ENCODE results near the gene ACTN3.
"Not testable (repeated sequence)": the region's sequence is repeated elsewhere in the genome, so short reads cannot be mapped to it uniquely, and the experiment has no call there.

The ACTN3 gene

DNA sequence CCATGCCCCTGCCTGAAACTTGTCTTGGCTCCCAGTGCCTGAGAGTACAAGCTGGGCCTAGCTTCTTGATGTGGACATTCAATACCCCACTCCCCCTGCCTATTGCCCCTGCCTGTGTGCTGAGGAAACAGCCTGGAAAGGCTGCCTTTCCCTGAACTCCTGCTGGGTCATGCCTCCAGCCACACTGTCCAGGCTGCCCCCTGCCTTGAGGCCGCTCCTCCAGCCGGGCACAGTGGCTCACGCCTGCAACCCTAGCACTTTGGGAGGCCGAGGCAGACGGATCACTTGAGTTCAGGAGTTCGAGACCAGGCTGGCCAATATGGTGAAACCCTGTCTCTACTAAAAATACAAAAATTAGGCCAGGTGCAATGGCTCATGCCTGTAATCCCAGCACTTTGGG is 56.4 kb downstream of the ACTN3 start:
- no peak for DNase-seq

DNA sequence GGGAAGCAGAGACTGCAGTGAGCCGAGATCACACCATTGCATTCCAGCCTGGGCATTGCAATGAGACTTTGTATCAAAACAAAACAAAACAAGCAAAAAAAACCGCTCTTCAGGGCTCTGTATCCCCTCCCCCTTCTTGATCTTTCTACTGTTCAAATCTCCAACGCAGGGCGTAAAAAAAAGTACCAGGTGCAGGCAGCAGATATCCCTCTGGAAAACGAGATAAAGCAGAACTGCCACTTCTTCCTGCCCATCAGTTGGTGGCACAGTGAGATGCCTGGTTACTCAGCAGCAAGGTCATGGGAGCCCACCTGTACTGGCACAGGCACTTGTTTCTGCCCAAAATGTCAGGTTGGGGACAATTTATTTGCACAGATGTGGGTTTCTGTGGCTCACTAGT is 57.5 kb downstream of the ACTN3 start:
- no peak for DNase-seq

DNA sequence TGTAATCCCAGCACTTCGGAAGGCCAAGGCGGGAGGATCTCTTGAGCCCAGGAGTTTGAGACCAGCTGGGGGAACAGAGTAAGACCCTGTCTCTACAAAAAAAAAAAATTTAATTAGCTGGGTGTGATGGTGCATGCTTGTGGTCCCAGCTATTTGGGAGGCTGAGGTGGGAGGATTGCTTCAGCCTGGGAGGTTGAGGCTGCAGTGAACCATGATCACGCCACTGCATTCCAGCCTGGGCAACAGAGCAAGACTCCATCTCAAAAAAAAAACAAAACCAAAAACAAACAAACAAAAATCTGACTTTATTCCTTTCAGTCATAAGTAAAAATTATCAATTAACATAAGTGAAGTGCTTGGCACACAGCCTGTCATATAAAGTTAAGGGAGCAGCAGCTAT is 59.9 kb downstream of the ACTN3 start:
- not testable (repeated sequence) for DNase-seq

DNA sequence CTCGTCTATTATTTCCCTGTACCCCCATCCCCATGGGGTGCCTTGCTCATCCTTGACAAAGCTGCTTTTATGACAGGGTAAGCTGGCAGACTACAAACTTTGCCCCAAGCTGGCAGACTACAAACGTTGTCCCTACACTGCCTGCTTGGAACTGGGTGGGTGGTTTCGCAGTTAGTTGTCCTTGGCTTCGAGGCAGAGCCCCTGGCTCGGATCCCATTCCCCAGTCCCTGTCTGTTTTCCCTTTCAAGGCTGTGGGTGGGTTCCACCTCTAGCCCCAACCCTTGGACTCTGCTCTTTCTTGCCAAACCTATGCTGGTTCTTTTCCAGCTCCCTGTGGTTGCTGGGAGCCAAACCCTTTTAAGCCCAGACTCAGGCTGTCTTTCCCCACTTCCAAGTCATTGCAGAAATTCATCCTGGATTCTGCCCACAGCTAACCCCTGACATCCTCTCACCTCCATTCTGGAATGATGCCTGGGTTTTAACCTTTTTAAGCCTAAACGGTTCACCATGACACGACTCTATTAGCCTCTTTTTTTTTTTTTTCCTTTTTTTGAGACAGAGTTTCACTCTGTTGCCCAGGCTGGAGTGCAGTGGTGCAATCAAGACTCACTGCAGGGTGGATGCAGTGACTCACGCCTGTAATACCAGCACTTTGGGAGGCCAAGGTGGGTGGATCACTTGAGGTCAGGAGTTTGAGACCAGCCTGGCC is 60.6 kb downstream of the ACTN3 start:
- DNase-seq, result no peak

DNA sequence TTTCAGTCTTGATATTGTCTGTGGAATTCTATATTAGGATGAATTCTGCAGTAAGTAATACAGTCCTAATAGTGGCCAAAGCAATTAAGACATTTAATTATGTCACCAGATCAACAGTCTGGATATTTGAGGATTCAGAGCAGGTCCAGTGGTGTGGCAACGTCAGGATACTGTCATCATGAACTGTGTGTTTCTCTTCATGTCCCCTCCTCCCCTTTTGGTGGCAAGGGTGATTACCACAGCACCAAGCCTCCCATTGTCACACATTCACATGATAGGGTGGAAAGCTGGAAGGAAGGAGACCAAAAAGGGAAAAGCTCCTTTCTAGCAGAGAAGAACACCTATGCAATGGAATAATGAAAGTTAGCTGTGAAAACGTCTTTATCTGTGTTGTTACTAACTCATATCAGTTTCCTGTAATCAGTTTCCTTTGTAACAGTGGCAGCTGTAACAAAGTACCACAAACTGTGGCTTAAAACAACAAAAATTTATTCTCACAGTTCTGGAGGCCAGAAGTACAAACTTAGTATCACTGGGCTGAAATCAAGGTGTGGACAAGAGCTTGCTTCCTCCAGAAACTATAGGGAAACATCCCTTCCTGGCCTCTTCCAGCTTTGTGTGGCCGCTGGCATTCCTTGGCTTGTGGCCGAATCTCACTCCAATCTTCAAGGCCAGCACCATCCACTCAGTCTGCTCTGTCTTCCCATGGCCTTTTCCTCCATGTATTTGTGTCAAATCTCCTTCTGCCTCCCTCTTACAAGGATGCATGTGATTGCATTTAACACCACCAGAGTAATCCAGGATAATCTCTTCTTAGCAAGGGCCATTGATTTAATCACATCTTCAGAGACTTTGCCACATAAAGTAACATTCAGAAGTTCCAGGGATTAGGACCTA is 63.3 kb downstream of the ACTN3 start:
- no peak for DNase-seq

DNA sequence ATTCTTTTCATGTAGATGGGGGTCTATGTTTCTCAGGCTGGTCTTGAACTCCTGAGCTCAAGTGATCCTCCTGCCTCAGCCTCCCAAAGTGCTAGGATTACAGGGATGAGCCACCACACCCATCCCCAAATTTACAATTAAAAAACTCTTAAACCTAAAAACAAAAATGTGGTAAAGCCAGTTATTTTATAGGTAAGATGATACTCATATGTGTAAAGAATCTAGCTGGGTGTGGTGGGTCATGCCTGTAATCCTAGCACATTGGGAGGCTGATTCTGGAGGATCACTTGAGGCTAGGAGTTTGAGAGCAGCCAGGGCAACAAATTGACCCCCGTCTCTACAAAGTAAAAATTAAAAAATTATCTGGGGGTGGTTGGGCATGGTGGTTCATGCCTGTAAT is 65.8 kb downstream of the ACTN3 start:
- DNase-seq, result no peak

Measured in NCI-H2081 (cell line).